GM18502 (cell line): ENCODE results near the gene PSMC5.
"Not testable (repeated sequence)": the region's sequence is repeated elsewhere in the genome, so short reads cannot be mapped to it uniquely, and the experiment has no call there.

Experiments
- ATAC-seq: cut with Tn5 transposase; IDR thresholded peaks from one replicate; pipeline ENCODE4 v1.9.1; 2021; ENCODE audit warnings: mild to moderate bottlenecking; ENCODE audit not compliant: unreplicated experiment, poor library complexity

PSMC5 gene

GRCh38 chr17:63866625-63867024 lies 39.4 kb downstream of the PSMC5 start:
- not testable (repeated sequence) for ATAC-seq

GRCh38 chr17:63869491-63870291 lies 42.5 kb downstream of the PSMC5 start:
- ATAC-seq, result not testable (repeated sequence)

GRCh38 chr17:63870292-63870665 lies 43.0 kb downstream of the PSMC5 start:
- not testable (repeated sequence) for ATAC-seq

GRCh38 chr17:63871646-63872365 lies 44.6 kb downstream of the PSMC5 start:
- not testable (repeated sequence) for ATAC-seq

- not testable (repeated sequence) for ATAC-seq
Observed at GRCh38 chr17:63873577-63873976, 46.3 kb downstream of the PSMC5 start, which contains the start of gene CSH2. CSH2 (minus strand) TSS chr17:63873677; CDS start chr17:63873614, 63 bp downstream.

- ATAC-seq, result not testable (repeated sequence)
Observed at GRCh38 chr17:63874061-63874626, 46.9 kb downstream of the PSMC5 start.

GRCh38 chr17:63874693-63875092 lies 47.5 kb downstream of the PSMC5 start:
- ATAC-seq, result not testable (repeated sequence)

GRCh38 chr17:63878413-63878812 lies 51.2 kb downstream of the PSMC5 start:
- ATAC-seq, result not testable (repeated sequence)

GRCh38 chr17:63880706-63881105 lies 53.5 kb downstream of the PSMC5 start:
- no peak for ATAC-seq

GRCh38 chr17:63881337-63881736 lies 54.1 kb downstream of the PSMC5 start:
- not testable (repeated sequence) for ATAC-seq
